T-helper 2 cell treated with Interferon-gamma antibody and Interleukin-4, amounts not matched to agents 100 ng/mL and 5 ng/mL, for 36 hours (primary cell): ENCODE results near the gene OR1E1. TPM values are rescaled to one million over a fixed set of nuclear protein-coding genes. Genes with fewer than 3 reads are reported as not detected.

Experiments
- total RNA-seq: library from RNA; stranded (reverse); gene quantifications from 2 replicates; pipeline ENCODE4 v1.2.3, GENCODE V29; 2022

Gene OR1E1
- total RNA-seq, 1 donor from 2014 or later: not detected

Other genes starting within 250 kb of the OR1E1 start
- gene OR1A2, start 200.9 kb downstream of the OR1E1 start, total RNA-seq: not detected in 2 replicates
- gene OR1A1, start 190.7 kb downstream of the OR1E1 start, total RNA-seq: 0.07 TPM in 1 of 2 replicates, not detected in the other
- gene OR3A1, start 100.0 kb downstream of the OR1E1 start, total RNA-seq: 0.11 TPM in 1 of 2 replicates, not detected in the other
- 0.39 and 1.2 TPM in 2 replicates for gene OR3A2, start 12.1 kb downstream of the OR1E1 start, total RNA-seq
- gene OR3A3, start 13.0 kb upstream of the OR1E1 start, total RNA-seq: not detected in 2 replicates
- gene OR1E2, start 35.4 kb upstream of the OR1E1 start, total RNA-seq: not detected in 2 replicates
- gene SPATA22, start 73.4 kb upstream of the OR1E1 start, total RNA-seq: not detected in 2 replicates
- not detected in 2 replicates for gene ASPA, start 77.6 kb upstream of the OR1E1 start, total RNA-seq
- 0.27 and 0.41 TPM in 2 replicates for gene TRPV3, start 159.4 kb upstream of the OR1E1 start, total RNA-seq
- 5.8 and 6.3 TPM in 2 replicates for gene TRPV1, start 211.0 kb upstream of the OR1E1 start, total RNA-seq
- gene SHPK, start 237.8 kb upstream of the OR1E1 start, total RNA-seq: 12.6 and 13.3 TPM in 2 replicates
- 24.4 and 26.9 TPM in 2 replicates for gene CTNS, start 238.3 kb upstream of the OR1E1 start, total RNA-seq